Caco-2 (cell line): ENCODE measurements around the gene TMEM242. TPM values are rescaled to one million over a fixed set of nuclear protein-coding genes. Genes with fewer than 3 reads are reported as not detected.

ENCODE experiments used
- BruUV-seq: library from RNA; stranded (reverse); fragments of 400-500 nt; replicated peaks from 2 replicates; lab custom pipeline; 2021; lab: Mats Ljungman, UMichigan
- CTCF ChIA-PET: fragments of 300-600 bp; sonication (Branson Sonifier 250); formaldehyde crosslinking; loops from one replicate; lab custom pipeline; 2022; ENCODE audit warnings: antibody characterized with exemption; lab: Charles Lee
- POLR2A ChIA-PET: fragments of 300-600 bp; sonication (Branson Sonifier 250); formaldehyde crosslinking; loops from one replicate; lab custom pipeline; 2022; ENCODE audit warnings: antibody characterized with exemption; lab: Charles Lee
- DNase-seq, 2 experiments: peaks; one replicate each; pipeline versions ENCODE4 v3.0.0 to v3.0.0-alpha.2; 2020 to 2022
- H3K27me3 ChIP-seq: replicated peaks from 2 replicates; pipeline ENCODE4 v1.6.0; 2011; ENCODE audit warnings: low read length; ENCODE audit not compliant: control insufficient read depth, insufficient read depth
- H3K36me3 ChIP-seq: 2 replicates; pipeline ENCODE4 v1.5.1; 2011; ENCODE audit warnings: low read length; ENCODE audit not compliant: control insufficient read depth, insufficient read depth
- H3K4me1 ChIP-seq: fragments of 250-450 bp; sonication (Bioruptor Pico); 2 replicates; pipeline ENCODE4 v1.5.1; 2020; ENCODE audit warnings: mild to moderate bottlenecking
- H3K4me3 ChIP-seq: 2 replicates; pipeline ENCODE4 v1.5.1; 2011; ENCODE audit warnings: low read depth, mild to moderate bottlenecking, control low read depth, low read length
- H3K9me3 ChIP-seq: fragments of 250-450 bp; sonication (Bioruptor Pico); 2 replicates; pipeline ENCODE4 v1.5.1; 2020; ENCODE audit warnings: mild to moderate bottlenecking, moderate library complexity
- H3K27ac Mint-ChIP-seq: one replicate; pipeline ENCODE4 v1.8.0; 2022; ENCODE audit warnings: mixed read lengths; ENCODE audit not compliant: unreplicated experiment
- H3K27me3 Mint-ChIP-seq: one replicate; pipeline ENCODE4 v1.8.0; 2022; ENCODE audit warnings: mixed read lengths; ENCODE audit not compliant: insufficient read depth, unreplicated experiment
- H3K36me3 Mint-ChIP-seq: one replicate; pipeline ENCODE4 v1.8.0; 2022; ENCODE audit warnings: mild to moderate bottlenecking, mixed read lengths; ENCODE audit not compliant: insufficient read depth, unreplicated experiment
- H3K4me1 Mint-ChIP-seq: one replicate; pipeline ENCODE4 v1.8.0; 2022; ENCODE audit warnings: low read depth, mixed read lengths; ENCODE audit not compliant: unreplicated experiment
- H3K4me3 Mint-ChIP-seq: one replicate; pipeline ENCODE4 v1.8.0; 2022; ENCODE audit warnings: mild to moderate bottlenecking, moderate library complexity, mixed read lengths; ENCODE audit not compliant: unreplicated experiment
- H3K9me3 Mint-ChIP-seq: one replicate; pipeline ENCODE4 v1.8.0; 2022; ENCODE audit warnings: mixed read lengths; ENCODE audit not compliant: unreplicated experiment
- CTCF ChIP-seq, 2 experiments: fragments of 200-600 bp in 1 of 2; IDR thresholded peaks; 1 replicate in 1 of 2; 2 replicates in 1 of 2; pipeline versions ENCODE4 v1.5.1 to v1.8.0; 2011 to 2022; ENCODE audit warnings: antibody characterized with exemption in 1 of 2, control low read depth in 1 of 2, inconsistent platforms in 1 of 2, low read depth in 1 of 2, low read length in 1 of 2, mild to moderate bottlenecking in 1 of 2, moderate library complexity in 1 of 2; ENCODE audit not compliant: insufficient read depth in 1 of 2, severe bottlenecking in 1 of 2, unreplicated experiment in 1 of 2
- intact Hi-C: fragments of 100-400 bp; cut with micrococcal nuclease; formaldehyde crosslinking; loops from one replicate; pipeline ENCODE4 v1.10.0; 2022; ENCODE audit not compliant: unreplicated experiment
- total RNA-seq: library from RNA; stranded (reverse); gene quantifications from 2 replicates; pipeline ENCODE4 v1.2.3, GENCODE V29; 2022

The TMEM242 gene
- total RNA-seq, 1 experiment from 2014 or later = 12.1 TPM

GRCh38 chr6:157302736-157303135, 20.6 kb downstream of the TMEM242 start:
- Mint-ChIP-seq H3K27ac (no peak overlapping the region), H3K27me3 (no peaks in the 10 kb centered on the region), H3K4me3 (no peak overlapping the region), H3K36me3 (no peaks in the 10 kb centered on the region), H3K4me1 (no peaks in the 10 kb centered on the region), H3K9me3 (no peaks in the 10 kb centered on the region)
- Histone ChIP-seq H3K9me3 (no peaks in the 10 kb centered on the region), H3K27me3 (no peaks in the 10 kb centered on the region), H3K4me3 (no peak overlapping the region), H3K36me3 (no peaks in the 10 kb centered on the region), H3K4me1 (0 out of 2 replicates have a peak, but pooled peaks cover 4% of the 10 kb centered on the region)
- CTCF ChIA-PET = no interaction called here
- no TSS peak for BruUV-seq
- POLR2A ChIA-PET = no interaction called here
- no peak for DNase-seq
- TF ChIP-seq CTCF (IDR thresholded peaks at IDR 0.05; ENCODE audit: insufficient read depth in 1 of 2, low read depth in 1 of 2, low read length in 1 of 2, severe bottlenecking in 1 of 2, unreplicated experiment in 1 of 2) = no peak
- intact Hi-C loops = no loop called here

- H3K27me3 Mint-ChIP-seq = no peaks in the 10 kb centered on the region
- no peak overlapping the region for H3K4me3 Mint-ChIP-seq
- no peaks in the 10 kb centered on the region for H3K9me3 ChIP-seq
- ChIA-PET POLR2A (no interaction called here), CTCF (no interaction called here)
- H3K27ac Mint-ChIP-seq = no peak overlapping the region
- no peaks in the 10 kb centered on the region for H3K27me3 ChIP-seq
- intact Hi-C loops = no loop called here
- no peaks in the 10 kb centered on the region for H3K36me3 ChIP-seq
- H3K4me3 ChIP-seq = no peak overlapping the region
- BruUV-seq = no TSS peak
- 0 out of 2 replicates have a peak, but pooled peaks cover 4% of the 10 kb centered on the region for H3K4me1 ChIP-seq
- no peaks in the 10 kb centered on the region for H3K4me1 Mint-ChIP-seq
- H3K36me3 Mint-ChIP-seq = no peaks in the 10 kb centered on the region
- DNase-seq = no peak
- TF ChIP-seq CTCF (IDR thresholded peaks at IDR 0.05; ENCODE audit: insufficient read depth in 1 of 2, low read depth in 1 of 2, low read length in 1 of 2, severe bottlenecking in 1 of 2, unreplicated experiment in 1 of 2) = no peak
- no peaks in the 10 kb centered on the region for H3K9me3 Mint-ChIP-seq
Measured at GRCh38 chr6:157300436-157300835, 22.9 kb downstream of the TMEM242 start.

- Histone ChIP-seq H3K27me3 (no peaks in the 10 kb centered on the region), H3K36me3 (no peaks in the 10 kb centered on the region), H3K4me3 (no peak overlapping the region), H3K4me1 (0 out of 2 replicates have a peak, but pooled peaks cover 4% of the 10 kb centered on the region), H3K9me3 (no peaks in the 10 kb centered on the region)
- no TSS peak for BruUV-seq
- ChIA-PET POLR2A (no interaction called here), CTCF (no interaction called here)
- Mint-ChIP-seq H3K4me1 (no peaks in the 10 kb centered on the region), H3K9me3 (no peaks in the 10 kb centered on the region), H3K36me3 (no peaks in the 10 kb centered on the region), H3K27ac (no peak overlapping the region), H3K4me3 (no peak overlapping the region), H3K27me3 (no peaks in the 10 kb centered on the region)
- intact Hi-C loops = no loop called here
- DNase-seq = no peak
- no peak for TF ChIP-seq CTCF (IDR thresholded peaks at IDR 0.05; ENCODE audit: insufficient read depth in 1 of 2, low read depth in 1 of 2, low read length in 1 of 2, severe bottlenecking in 1 of 2, unreplicated experiment in 1 of 2)
Measured at GRCh38 chr6:157300006-157300405, 23.3 kb downstream of the TMEM242 start.
